Smooth muscle cell (in vitro differentiated cells): ENCODE data around the gene CCDC187. TPM values are rescaled to one million over a fixed set of nuclear protein-coding genes. Genes with fewer than 3 reads are reported as not detected.

Experiments used
- DNase-seq: peaks from one replicate; lab custom pipeline; 2025; ENCODE audit not compliant: unreplicated experiment; lab: John Stamatoyannopoulos, UW
- H2AFZ ChIP-seq: fragments of 200-600 bp; sonication (generic); 2 replicates; pipeline ENCODE4 v1.6.0; 2016; ENCODE audit warnings: antibody characterized with exemption, low read depth, mild to moderate bottlenecking
- H3F3A ChIP-seq: fragments of 200-600 bp; sonication (generic); 2 replicates; pipeline ENCODE4 v1.6.0; 2017; ENCODE audit warnings: antibody characterized with exemption, low read depth
- H3K27ac ChIP-seq: fragments of 200-600 bp; sonication (generic); 2 replicates; pipeline ENCODE4 v1.5.1; 2016; ENCODE audit warnings: low read depth, mild to moderate bottlenecking
- H3K27me3 ChIP-seq: fragments of 200-600 bp; sonication (generic); 2 replicates; pipeline ENCODE4 v1.6.1; 2016; ENCODE audit warnings: low read depth, mild to moderate bottlenecking
- H3K36me3 ChIP-seq: fragments of 200-600 bp; sonication (generic); 2 replicates; pipeline ENCODE4 v1.5.1; 2016; ENCODE audit warnings: low read depth
- H3K4me1 ChIP-seq: fragments of 200-600 bp; sonication (generic); 2 replicates; pipeline ENCODE4 v1.5.1; 2016; ENCODE audit warnings: low read depth
- H3K4me2 ChIP-seq: fragments of 200-600 bp; sonication (generic); 2 replicates; pipeline ENCODE4 v1.6.0; 2016; ENCODE audit warnings: mild to moderate bottlenecking
- H3K4me3 ChIP-seq: fragments of 200-600 bp; sonication (generic); 2 replicates; pipeline ENCODE4 v1.5.1; 2016; ENCODE audit warnings: mild to moderate bottlenecking
- H3K79me2 ChIP-seq: fragments of 200-600 bp; sonication (generic); 2 replicates; pipeline ENCODE4 v1.6.0; 2016; ENCODE audit warnings: low read depth, mild to moderate bottlenecking
- H3K9ac ChIP-seq: fragments of 200-600 bp; sonication (generic); 2 replicates; pipeline ENCODE4 v1.6.0; 2016; ENCODE audit warnings: low read depth
- H3K9me3 ChIP-seq: fragments of 200-600 bp; sonication (generic); replicated peaks from 2 replicates; pipeline ENCODE4 v1.5.1; 2016; ENCODE audit warnings: low read depth
- H4K20me1 ChIP-seq: fragments of 200-600 bp; sonication (generic); 2 replicates; pipeline ENCODE4 v1.6.0; 2016; ENCODE audit warnings: low read depth
- WGBS: methylation state at CpG from one replicate; pipeline ENCODE4 v1.1.7; 2016; ENCODE audit warnings: low lambda C conversion rate; 5-methylcytosine and 5-hydroxymethylcytosine counted together
- polyA plus RNA-seq: library from polyadenylated mRNA; unstranded; fragments of >200 nt; fragmentation: Nextera tagmentation; extraction: Ambion mirVana; gene quantifications from 2 replicates; pipeline ENCODE4 v1.2.1, GENCODE V29; 2016
- total RNA-seq: library from RNA; depleted of rRNA; stranded (reverse); fragments of >200 nt; gene quantifications from 2 replicates; pipeline ENCODE4 v1.2.3, GENCODE V29; 2014
- TF ChIP-seq, protein P1 (sequence below): fragments of 200-600 bp; sonication (generic); IDR thresholded peaks from 2 replicates; pipeline ENCODE4 v1.5.1; 2017; ENCODE audit warnings: borderline replicate concordance, mild to moderate bottlenecking, antibody characterized with exemption; ENCODE audit not compliant: insufficient read depth, poor library complexity, severe bottlenecking

Gene CCDC187
- total and polyA plus RNA-seq, 2 experiments from 2014 or later = 0.10 TPM; not detected in 1

DNA sequence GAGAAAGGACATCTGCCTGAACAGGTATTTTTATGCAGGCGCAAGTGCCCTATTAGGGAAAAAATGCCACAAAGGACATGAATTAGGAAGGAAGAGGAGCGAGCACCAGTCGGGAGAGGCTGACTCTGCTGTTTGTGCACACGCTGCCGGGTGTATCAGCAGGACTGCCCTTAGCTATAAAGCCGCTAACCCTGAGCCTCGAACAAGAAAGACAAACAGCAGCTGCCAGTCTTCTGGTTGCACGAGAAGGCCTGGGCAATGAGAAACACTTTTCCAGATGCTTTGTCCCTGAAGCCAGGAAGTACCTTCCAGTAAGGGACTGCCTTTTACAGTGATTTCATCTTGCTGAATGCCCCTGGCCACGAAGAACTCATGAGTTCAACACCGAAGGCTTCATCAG, 70.9 kb downstream of the CCDC187 start:
- no peak for DNase-seq
- Histone ChIP-seq H2AFZ (no peak overlapping the region), H3K36me3 (no peaks in the 10 kb centered on the region), H4K20me1 (peaks cover 66% of the 10 kb centered on the region), H3K79me2 (no peaks in the 10 kb centered on the region), H3K27ac (no peak overlapping the region), H3K4me3 (no peak overlapping the region), H3K4me2 (no peak overlapping the region), H3K9ac (no peak overlapping the region), H3K4me1 (no peaks in the 10 kb centered on the region), H3F3A (no peaks in the 10 kb centered on the region), H3K27me3 (no peaks in the 10 kb centered on the region), H3K9me3 (no peaks in the 10 kb centered on the region)
- 93% methylated on average over 10 of the region's 10 CpGs for WGBS
- TF ChIP-seq, protein P1, sequence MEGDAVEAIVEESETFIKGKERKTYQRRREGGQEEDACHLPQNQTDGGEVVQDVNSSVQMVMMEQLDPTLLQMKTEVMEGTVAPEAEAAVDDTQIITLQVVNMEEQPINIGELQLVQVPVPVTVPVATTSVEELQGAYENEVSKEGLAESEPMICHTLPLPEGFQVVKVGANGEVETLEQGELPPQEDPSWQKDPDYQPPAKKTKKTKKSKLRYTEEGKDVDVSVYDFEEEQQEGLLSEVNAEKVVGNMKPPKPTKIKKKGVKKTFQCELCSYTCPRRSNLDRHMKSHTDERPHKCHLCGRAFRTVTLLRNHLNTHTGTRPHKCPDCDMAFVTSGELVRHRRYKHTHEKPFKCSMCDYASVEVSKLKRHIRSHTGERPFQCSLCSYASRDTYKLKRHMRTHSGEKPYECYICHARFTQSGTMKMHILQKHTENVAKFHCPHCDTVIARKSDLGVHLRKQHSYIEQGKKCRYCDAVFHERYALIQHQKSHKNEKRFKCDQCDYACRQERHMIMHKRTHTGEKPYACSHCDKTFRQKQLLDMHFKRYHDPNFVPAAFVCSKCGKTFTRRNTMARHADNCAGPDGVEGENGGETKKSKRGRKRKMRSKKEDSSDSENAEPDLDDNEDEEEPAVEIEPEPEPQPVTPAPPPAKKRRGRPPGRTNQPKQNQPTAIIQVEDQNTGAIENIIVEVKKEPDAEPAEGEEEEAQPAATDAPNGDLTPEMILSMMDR = no peak

DNA sequence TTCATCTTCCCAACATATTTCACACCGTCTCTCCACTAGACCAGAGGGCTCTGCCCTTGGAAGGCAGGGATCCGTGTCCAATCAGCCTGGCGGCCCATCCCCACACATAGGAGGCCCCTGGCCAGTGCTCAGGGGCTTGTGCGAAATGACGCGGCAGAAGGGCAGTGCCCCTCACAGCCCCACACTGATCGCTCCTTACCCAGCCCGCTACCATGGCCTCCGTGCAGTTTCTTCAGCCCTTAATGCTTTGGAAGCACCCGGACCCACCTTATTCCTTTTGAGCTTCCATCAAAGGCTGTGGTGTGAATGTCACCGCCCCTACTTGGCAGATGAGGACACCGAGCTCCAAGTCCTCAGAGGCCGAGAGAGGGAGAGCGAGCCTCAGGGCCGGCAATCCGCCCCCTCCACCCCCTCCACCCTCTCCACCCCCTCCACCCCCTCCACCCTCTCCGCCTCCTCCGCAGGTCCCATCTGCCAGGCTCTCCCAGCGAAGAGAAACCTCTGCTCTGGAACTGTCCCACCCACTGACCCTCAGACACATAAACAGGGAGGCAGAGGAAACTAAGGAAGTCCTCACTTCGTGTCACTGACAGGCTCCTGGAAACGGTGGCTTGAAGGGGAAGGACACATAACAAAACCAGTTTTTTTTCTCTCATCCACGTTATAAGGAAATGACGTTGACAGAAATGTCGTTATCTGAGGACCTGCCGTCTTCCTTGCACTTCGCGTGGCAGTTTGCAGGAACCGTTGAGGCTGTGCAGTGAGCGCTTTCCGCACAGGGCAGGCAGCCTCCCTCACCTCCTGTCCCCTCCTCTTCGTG, 72.2 kb downstream of the CCDC187 start:
- Histone ChIP-seq H4K20me1 (peaks cover 66% of the 10 kb centered on the region), H2AFZ (no peak overlapping the region), H3K36me3 (no peaks in the 10 kb centered on the region), H3K27me3 (no peaks in the 10 kb centered on the region), H3K79me2 (no peaks in the 10 kb centered on the region), H3K4me2 (no peak overlapping the region), H3K9me3 (no peaks in the 10 kb centered on the region), H3F3A (no peaks in the 10 kb centered on the region), H3K27ac (no peak overlapping the region), H3K4me3 (no peak overlapping the region), H3K9ac (no peak overlapping the region), H3K4me1 (no peaks in the 10 kb centered on the region)
- TF ChIP-seq, protein P1 = no peak
- DNase-seq = no peak
- WGBS = 93% methylated on average over 26 of the region's 31 CpGs

DNA sequence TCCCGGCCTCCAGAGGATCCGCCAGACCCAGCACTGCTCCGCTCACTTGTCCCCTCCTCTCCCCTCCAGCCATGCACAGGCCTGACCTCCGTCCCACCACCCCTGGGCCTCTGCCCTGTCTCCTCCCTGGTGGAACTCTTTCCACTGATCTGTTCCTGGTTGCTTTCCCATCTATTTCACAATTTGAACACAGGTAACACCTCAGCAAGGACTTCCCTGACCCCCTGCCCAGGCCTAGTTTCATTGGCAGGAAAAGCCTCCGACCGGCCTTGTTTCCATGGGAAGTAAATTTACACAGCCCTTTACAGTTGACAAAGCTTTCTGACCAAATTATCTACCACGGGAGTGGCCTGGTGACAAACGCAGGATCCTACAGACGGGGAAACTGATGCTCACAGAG, 73.1 kb downstream of the CCDC187 start:
- DNase-seq = no peak
- TF ChIP-seq, protein P1 = no peak
- H3K27me3 ChIP-seq = no peaks in the 10 kb centered on the region
- H2AFZ ChIP-seq = no peak overlapping the region
- no peak overlapping the region for H3K9ac ChIP-seq
- H3K9me3 ChIP-seq = no peaks in the 10 kb centered on the region
- no peaks in the 10 kb centered on the region for H3K4me1 ChIP-seq
- H3K27ac ChIP-seq = no peak overlapping the region
- peaks cover 68% of the 10 kb centered on the region for H4K20me1 ChIP-seq
- no peak overlapping the region for H3K4me3 ChIP-seq
- no peaks in the 10 kb centered on the region for H3F3A ChIP-seq
- H3K4me2 ChIP-seq = no peak overlapping the region
- H3K79me2 ChIP-seq = no peaks in the 10 kb centered on the region
- 95% methylated on average over 9 of the region's 9 CpGs for WGBS
- no peaks in the 10 kb centered on the region for H3K36me3 ChIP-seq

DNA sequence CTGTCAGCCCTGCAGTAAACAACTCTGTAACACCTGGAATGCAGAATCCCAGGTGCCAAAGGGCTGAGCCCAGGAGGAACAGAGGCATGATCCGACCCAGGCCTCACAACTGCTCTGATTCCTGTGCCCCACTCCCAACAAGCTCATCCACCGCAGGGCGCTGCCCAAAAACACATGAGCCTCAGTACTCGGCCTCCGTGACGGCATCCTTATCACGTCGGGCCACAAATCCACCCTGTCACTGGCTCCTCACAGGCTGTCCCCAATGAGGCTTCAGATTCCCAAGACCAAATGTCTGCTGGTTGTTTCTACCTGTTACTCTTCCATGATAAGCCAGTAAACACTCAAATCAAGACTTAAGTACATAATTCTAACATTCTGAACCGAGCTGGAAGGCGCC, 73.5 kb downstream of the CCDC187 start:
- Histone ChIP-seq H3K4me2 (no peak overlapping the region), H2AFZ (no peak overlapping the region), H3K9me3 (no peaks in the 10 kb centered on the region), H4K20me1 (peaks cover 69% of the 10 kb centered on the region), H3K4me3 (no peak overlapping the region), H3K27ac (no peak overlapping the region), H3K36me3 (no peaks in the 10 kb centered on the region), H3K4me1 (no peaks in the 10 kb centered on the region), H3K27me3 (no peaks in the 10 kb centered on the region), H3K79me2 (no peaks in the 10 kb centered on the region), H3F3A (no peaks in the 10 kb centered on the region), H3K9ac (no peak overlapping the region)
- TF ChIP-seq, protein P1 = no peak
- WGBS = 88% methylated on average over 10 of the region's 10 CpGs
- DNase-seq = no peak
